Tibial nerve (tissue), 4 donors: ENCODE data around the gene LOX. TPM values are rescaled to one million over a fixed set of nuclear protein-coding genes. Genes with fewer than 3 reads are reported as not detected.

Experiments
- DNase-seq, 2 donors: peaks; one replicate each; pipeline ENCODE4 v3.0.0-alpha.2; 2019; ENCODE audit warnings: low spot score in 2 of 2
- H3K27ac ChIP-seq, 4 donors: fragments of 200-600 bp; sonication (generic) in 3 of 4; one replicate each; pipeline ENCODE4 v1.5.1; 2017 to 2019; ENCODE audit warnings: mild to moderate bottlenecking in 1 of 4
- H3K27me3 ChIP-seq, 2 donors: fragments of 200-600 bp; sonication (generic) in 1 of 2; one replicate each; pipeline versions ENCODE4 v1.5.1 to v1.6.0; 2017 to 2019
- H3K36me3 ChIP-seq, 3 donors: fragments of 200-600 bp; sonication (generic); one replicate each; pipeline ENCODE4 v1.5.1; 2018 to 2019
- H3K4me1 ChIP-seq, 4 donors: fragments of 200-600 bp; sonication (generic) in 3 of 4; one replicate each; pipeline ENCODE4 v1.5.1; 2017 to 2019
- H3K4me3 ChIP-seq, 4 donors: fragments of 200-600 bp; sonication (generic) in 3 of 4; one replicate each; pipeline ENCODE4 v1.5.1; 2017 to 2019; ENCODE audit warnings: mild to moderate bottlenecking in 1 of 4, moderate library complexity in 1 of 4
- H3K9me3 ChIP-seq, 4 donors: fragments of 200-600 bp; sonication (generic) in 3 of 4; one replicate each; pipeline ENCODE4 v1.5.1; 2017 to 2019
- EP300 ChIP-seq, 2 donors: sonication (generic); formaldehyde crosslinking; IDR thresholded peaks; one replicate each; pipeline ENCODE4 v1.6.1; 2017; ENCODE audit warnings: antibody characterized with exemption in 2 of 2, mild to moderate bottlenecking in 1 of 2
- POLR2A ChIP-seq, 2 donors: fragments of 450-650 bp; IDR thresholded peaks; one replicate each; pipeline ENCODE4 v1.6.1; 2017; ENCODE audit warnings: antibody characterized with exemption in 2 of 2, mild to moderate bottlenecking in 2 of 2, moderate library complexity in 2 of 2
- WGBS, 2 donors: methylation state at CpG; one replicate each; pipeline ENCODE4 v1.1.5; 2018; 5-methylcytosine and 5-hydroxymethylcytosine counted together
- total RNA-seq, 4 donors: library from RNA; depleted of rRNA; stranded (reverse); fragments of >200 nt; gene quantifications; one replicate each; pipeline ENCODE4 v1.1.0, GENCODE V29; 2016
- TF ChIP-seq, protein P1 (sequence below), 5 experiments: fragments of 200-600 bp in 3 of 5; fragments of 450-650 bp in 2 of 5; sonication (generic) in 3 of 5; IDR thresholded peaks; one replicate each; pipeline ENCODE4 v1.5.1; 2016 to 2019; ENCODE audit warnings: antibody characterized with exemption in 5 of 5, mild to moderate bottlenecking in 3 of 5, moderate library complexity in 2 of 5

LOX gene
- total RNA-seq, 4 donors from 2014 or later = 7.1 to 44.3 (median 19.3) TPM

DNA sequence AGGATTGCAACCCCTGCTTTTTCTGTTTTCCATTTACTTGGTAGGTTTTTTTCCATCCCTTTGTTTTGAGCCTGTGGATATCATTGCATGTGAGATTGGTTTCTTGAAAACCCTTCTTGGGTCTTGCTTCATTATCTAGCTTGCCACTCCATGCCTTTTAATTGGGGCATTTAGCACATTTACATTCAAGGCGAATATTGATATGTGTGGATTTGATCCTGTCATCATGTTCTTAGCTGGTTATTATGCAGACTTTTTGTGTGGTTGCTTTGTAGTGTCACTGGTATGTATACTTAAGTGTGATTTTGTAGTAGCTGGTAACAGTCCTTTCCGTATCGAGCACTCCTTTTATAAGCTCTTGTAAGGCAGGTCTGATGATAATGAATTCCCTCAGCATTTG, 26.5 kb downstream of the LOX start:
- WGBS, 2 donors = 96 to 98% methylated on average over 3 of the region's 3 CpGs

DNA sequence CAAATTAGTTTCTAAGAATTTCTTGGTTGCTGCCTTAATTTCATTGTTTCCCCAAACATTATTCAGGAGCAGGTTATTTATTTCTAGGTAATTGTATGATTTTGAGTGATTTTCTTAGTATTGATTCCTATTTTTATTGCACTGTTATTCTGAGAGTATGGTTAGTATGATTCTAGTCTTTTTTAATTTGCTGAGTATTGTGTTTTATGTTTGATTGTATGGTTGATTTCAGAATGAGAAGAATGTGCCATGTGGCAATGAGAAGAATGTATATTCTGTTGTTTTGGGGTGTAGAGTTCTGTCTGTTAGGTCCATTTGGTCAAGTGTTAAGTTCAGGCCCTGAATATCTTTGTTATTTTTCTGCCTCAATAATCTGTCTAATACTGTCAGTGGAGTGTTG, 27.1 kb downstream of the LOX start:
- TF ChIP-seq, protein P1, sequence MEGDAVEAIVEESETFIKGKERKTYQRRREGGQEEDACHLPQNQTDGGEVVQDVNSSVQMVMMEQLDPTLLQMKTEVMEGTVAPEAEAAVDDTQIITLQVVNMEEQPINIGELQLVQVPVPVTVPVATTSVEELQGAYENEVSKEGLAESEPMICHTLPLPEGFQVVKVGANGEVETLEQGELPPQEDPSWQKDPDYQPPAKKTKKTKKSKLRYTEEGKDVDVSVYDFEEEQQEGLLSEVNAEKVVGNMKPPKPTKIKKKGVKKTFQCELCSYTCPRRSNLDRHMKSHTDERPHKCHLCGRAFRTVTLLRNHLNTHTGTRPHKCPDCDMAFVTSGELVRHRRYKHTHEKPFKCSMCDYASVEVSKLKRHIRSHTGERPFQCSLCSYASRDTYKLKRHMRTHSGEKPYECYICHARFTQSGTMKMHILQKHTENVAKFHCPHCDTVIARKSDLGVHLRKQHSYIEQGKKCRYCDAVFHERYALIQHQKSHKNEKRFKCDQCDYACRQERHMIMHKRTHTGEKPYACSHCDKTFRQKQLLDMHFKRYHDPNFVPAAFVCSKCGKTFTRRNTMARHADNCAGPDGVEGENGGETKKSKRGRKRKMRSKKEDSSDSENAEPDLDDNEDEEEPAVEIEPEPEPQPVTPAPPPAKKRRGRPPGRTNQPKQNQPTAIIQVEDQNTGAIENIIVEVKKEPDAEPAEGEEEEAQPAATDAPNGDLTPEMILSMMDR (IDR thresholded peaks at IDR 0.05) = no peak
- TF ChIP-seq EP300 (IDR thresholded peaks at IDR 0.05) (no peak), POLR2A (IDR thresholded peaks at IDR 0.05) (no peak)
- H3K36me3 ChIP-seq = peaks cover 0 to 10% (median 0%) of the 10 kb centered on the region in 3 donors
- H3K4me3 ChIP-seq = no peak overlapping the region

More for the DNA sequence above, 26.5 kb downstream of the LOX start:
- Histone ChIP-seq H3K9me3 (no peaks in the 10 kb centered on the region), H3K4me3 (no peak overlapping the region), H3K36me3 (peaks cover 0 to 10% (median 0%) of the 10 kb centered on the region in 3 donors), H3K4me1 (no peaks in the 10 kb centered on the region), H3K27ac (no peak overlapping the region), H3K27me3 (no peaks in the 10 kb centered on the region)
- TF ChIP-seq EP300 (IDR thresholded peaks at IDR 0.05) = no peak
- no peak for TF ChIP-seq POLR2A (IDR thresholded peaks at IDR 0.05)
- TF ChIP-seq, protein P1 (IDR thresholded peaks at IDR 0.05) = no peak
- no peak for DNase-seq

DNA sequence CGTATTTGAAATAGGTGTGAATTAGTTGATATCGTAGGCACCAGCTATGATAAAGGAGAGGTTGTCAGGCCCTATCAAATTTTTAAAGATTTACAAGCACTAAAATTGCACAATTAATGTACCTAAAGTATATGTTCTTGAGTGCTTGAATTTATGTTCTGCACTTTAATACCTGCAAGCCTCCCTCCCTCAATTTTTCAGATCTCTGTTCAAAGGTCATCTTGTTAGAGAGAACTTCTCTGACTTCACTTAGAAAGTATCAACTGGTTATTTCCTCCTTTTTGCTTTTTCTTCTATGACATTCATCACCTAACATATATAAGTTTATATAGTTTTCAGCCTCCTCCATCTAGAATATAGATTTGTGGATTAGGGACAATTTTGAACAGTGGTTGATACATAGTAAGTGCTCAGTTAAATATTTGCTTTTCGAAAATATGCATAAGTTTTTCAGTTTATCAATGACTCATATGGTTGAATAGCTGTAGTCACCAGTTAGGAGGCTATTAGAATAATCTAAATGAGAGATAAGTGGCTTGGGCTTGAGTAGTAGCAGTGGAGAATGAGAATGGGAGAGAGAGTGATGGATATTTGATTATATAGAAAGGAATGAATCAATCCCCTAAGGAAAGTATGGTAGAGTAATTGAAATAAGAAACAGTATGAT, 37.3 kb downstream of the LOX start:
- H3K36me3 ChIP-seq = peaks cover 0 to 12% (median 0%) of the 10 kb centered on the region in 3 donors
- no peaks in the 10 kb centered on the region for H3K27me3 ChIP-seq
- peaks cover 0 to 14% (median 3%) of the 10 kb centered on the region in 4 donors for H3K9me3 ChIP-seq
- H3K4me3 ChIP-seq = no peak overlapping the region
- no peak for DNase-seq
- H3K27ac ChIP-seq = no peak overlapping the region
- no peaks in the 10 kb centered on the region for H3K4me1 ChIP-seq
- TF ChIP-seq EP300 (IDR thresholded peaks at IDR 0.05) (no peak), POLR2A (IDR thresholded peaks at IDR 0.05) (no peak)
- TF ChIP-seq, protein P1 (IDR thresholded peaks at IDR 0.05) = no peak
- WGBS, 2 donors = 81 to 87% methylated on average over 3 of the region's 3 CpGs

More for the DNA sequence above, 27.1 kb downstream of the LOX start:
- DNase-seq = no peak
- Histone ChIP-seq H3K27me3 (no peaks in the 10 kb centered on the region), H3K27ac (no peak overlapping the region), H3K9me3 (peaks cover 0 to 2% (median 0%) of the 10 kb centered on the region in 4 donors), H3K4me1 (no peaks in the 10 kb centered on the region)

DNA sequence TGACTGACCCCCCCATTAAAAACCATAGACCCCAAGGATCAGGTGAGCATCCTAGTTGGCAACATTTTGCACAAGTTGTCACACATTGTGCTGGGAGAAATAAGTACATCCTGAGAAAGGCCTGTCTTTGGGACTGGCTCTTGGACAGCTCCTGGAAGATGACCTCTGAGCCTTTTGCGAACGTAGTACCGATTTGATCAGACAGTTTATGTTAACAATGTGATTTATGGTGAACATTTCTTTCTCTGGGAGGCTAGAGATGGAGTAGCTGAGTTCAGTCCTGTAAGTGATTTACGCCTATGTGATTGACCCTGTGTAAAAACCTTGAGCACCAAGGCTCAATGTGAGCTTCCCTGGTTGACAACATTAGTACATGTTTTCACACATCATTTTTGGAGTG, 41.7 kb downstream of the LOX start:
- no peaks in the 10 kb centered on the region for H3K9me3 ChIP-seq
- no peak overlapping the region for H3K4me3 ChIP-seq
- H3K36me3 ChIP-seq = peaks cover 0 to 13% (median 0%) of the 10 kb centered on the region in 3 donors
- 79 to 90% methylated on average over 4 of the region's 4 CpGs for WGBS, 2 donors
- no peak overlapping the region for H3K27ac ChIP-seq
- H3K4me1 ChIP-seq = no peaks in the 10 kb centered on the region
- H3K27me3 ChIP-seq = no peaks in the 10 kb centered on the region
- no peak for TF ChIP-seq POLR2A (IDR thresholded peaks at IDR 0.05)
- no peak for DNase-seq

DNA sequence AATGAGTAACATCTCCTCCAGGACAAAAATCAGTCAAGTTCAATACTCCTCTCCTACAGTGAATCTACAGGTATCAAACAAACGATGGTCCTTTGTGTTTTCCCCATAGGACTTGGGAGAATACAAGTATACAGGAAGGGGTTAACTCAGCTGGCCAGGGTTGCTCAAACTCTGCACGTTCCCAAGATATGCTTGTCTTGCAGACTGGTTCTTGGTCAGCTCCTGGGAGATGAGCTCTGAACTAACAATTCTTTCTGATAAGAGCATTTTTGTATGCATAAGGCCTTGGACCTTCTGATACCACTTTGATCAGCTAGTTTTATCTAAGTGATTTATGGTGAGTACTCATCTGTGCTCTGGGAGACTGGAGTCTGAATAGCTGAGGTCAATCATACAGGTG, 42.1 kb downstream of the LOX start:
- no peaks in the 10 kb centered on the region for H3K9me3 ChIP-seq
- TF ChIP-seq, protein P1 (IDR thresholded peaks at IDR 0.05) = no peak
- TF ChIP-seq POLR2A (IDR thresholded peaks at IDR 0.05) = no peak
- H3K4me1 ChIP-seq = no peaks in the 10 kb centered on the region
- no peak overlapping the region for H3K4me3 ChIP-seq
- DNase-seq = no peak
- no peak overlapping the region for H3K27ac ChIP-seq
- H3K27me3 ChIP-seq = no peaks in the 10 kb centered on the region
- peaks cover 0 to 15% (median 0%) of the 10 kb centered on the region in 3 donors for H3K36me3 ChIP-seq
- 55 to 61% methylated on average over 2 of the region's 2 CpGs for WGBS, 2 donors
